ENCODE results near the gene KLHL18.
A peak's percentile ranks its signal among the peaks of the same experiment; 100 is the strongest.
"Not testable (repeated sequence)": the region's sequence is repeated elsewhere in the genome, so short reads cannot be mapped to it uniquely, and the experiment has no call there.

Gene KLHL18

DNA sequence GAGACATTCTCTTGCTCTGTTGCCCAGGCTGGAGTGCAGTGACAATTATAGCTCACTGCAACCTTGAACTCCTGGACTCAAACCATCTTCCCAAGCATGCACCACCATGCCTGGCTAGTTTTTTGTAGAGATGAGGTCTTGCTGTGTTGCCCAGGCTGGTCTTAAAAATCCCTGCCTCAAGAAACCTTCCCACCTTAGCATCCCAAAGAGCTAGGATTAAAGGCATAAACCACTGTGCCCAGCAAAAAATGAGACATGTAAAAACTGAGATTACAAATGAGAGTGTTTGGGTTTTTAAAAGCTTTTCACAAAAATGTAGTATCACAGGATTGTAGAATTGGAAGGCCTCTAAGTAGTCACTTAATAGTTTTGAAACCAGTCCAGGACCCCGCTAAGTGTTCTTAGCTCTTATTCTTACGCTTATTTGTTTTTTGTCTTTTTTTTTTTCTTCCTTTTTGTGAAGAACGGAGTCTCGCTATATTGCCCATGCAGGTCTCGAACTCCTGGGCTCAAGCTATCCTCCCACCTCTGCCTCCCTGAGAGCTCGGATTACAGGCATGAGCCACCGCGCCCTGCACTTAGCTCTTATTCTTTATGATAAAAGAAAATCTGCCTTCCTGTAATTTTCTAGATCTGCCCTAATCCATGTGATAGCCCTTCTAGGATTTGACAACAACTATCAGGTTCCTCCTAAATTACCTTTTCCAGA is 31.5 kb downstream of the KLHL18 start:
- no peak overlapping the region for H3K4me3 ChIP-seq (ENCODE audit: extremely low read depth, insufficient read depth, low read length, poor library complexity, severe bottlenecking)
- WGBS, 2 experiments (ENCODE audit: insufficient coverage in 2 of 2), result 100% methylated on average over 6 of the region's 8 CpGs; no CpG with 5 or more reads in 1 of the 2 experiments
- peaks cover 7% of the 10 kb centered on the region for H3K36me3 ChIP-seq (ENCODE audit: control insufficient read depth, insufficient read depth, low read length)
- no peaks in the 10 kb centered on the region for H3K9me3 ChIP-seq (ENCODE audit: control insufficient read depth, low read length)
- H3K4me1 ChIP-seq (ENCODE audit: control insufficient read depth, insufficient read depth, low read length, poor library complexity, severe bottlenecking), result peaks cover 5% of the 10 kb centered on the region
- no peak overlapping the region for H3K27ac ChIP-seq (ENCODE audit: low read depth, low read length, severe bottlenecking)

DNA sequence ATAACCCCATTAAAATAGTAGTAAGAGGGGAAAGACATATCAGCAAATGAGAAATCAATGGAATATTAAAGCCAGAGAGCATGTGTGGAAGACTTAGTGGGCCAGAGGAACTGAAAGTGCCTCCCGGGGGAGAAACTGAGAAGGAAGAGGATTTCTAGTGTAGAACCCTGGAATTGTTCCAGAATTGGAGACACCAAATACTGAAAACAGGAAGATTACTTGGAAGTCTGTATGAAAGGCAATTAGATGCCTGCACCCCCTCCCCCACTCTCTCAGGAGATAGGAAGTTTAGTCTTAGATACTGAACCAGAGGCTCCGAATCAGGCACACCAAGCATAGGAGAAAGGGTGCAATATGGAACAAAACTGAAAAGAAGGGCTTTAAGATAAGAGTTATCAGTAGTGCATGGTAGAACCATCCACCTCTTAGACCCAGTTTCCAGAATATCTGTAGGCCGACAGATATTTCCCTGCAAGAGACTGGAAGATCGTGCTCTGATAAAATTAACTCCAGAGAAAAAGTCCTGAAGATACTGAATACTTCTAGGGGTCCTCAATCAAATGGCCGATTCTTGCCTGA is 32.4 kb downstream of the KLHL18 start:
- Histone ChIP-seq H3K4me1 (ENCODE audit: control insufficient read depth, insufficient read depth, low read length, poor library complexity, severe bottlenecking) (peaks cover 5% of the 10 kb centered on the region), H3K27ac (ENCODE audit: low read depth, low read length, severe bottlenecking) (peak overlapping the region; percentile 52), H3K9me3 (ENCODE audit: control insufficient read depth, low read length) (no peaks in the 10 kb centered on the region), H3K4me3 (ENCODE audit: extremely low read depth, insufficient read depth, low read length, poor library complexity, severe bottlenecking) (no peak overlapping the region), H3K36me3 (ENCODE audit: control insufficient read depth, insufficient read depth, low read length) (peaks cover 15% of the 10 kb centered on the region)
- WGBS, 2 experiments (ENCODE audit: insufficient coverage in 2 of 2), result 85 to 91% methylated on average over 3 to 4 of the region's 5 CpGs

DNA sequence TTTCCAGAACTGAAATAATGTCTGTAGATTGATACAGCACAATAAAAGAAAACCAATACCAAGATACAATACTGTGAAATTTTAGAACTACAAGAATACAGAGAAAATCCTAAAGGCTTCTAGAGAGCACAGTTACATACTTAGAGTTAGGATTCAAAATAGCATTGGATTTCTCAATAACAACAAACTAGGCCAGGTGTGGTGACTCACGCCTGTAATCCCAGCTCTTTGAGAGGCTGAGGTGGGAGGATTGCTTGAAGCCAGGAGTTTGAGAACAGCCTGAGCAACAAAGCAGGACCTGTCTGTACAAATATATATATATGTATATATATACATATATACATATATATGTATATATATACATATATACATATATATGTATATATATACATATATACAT is 33.4 kb downstream of the KLHL18 start:
- not testable (repeated sequence) for H3K4me1 ChIP-seq (ENCODE audit: control insufficient read depth, insufficient read depth, low read length, poor library complexity, severe bottlenecking); H3K9me3 ChIP-seq (ENCODE audit: control insufficient read depth, low read length); H3K4me3 ChIP-seq (ENCODE audit: extremely low read depth, insufficient read depth, low read length, poor library complexity, severe bottlenecking); H3K27ac ChIP-seq (ENCODE audit: low read depth, low read length, severe bottlenecking)
- WGBS, 2 experiments (ENCODE audit: insufficient coverage in 2 of 2), result 80 to 100% methylated on average over 1 of the region's 1 CpG
- H3K36me3 ChIP-seq (ENCODE audit: control insufficient read depth, insufficient read depth, low read length), result peaks cover 22% of the 10 kb centered on the region

DNA sequence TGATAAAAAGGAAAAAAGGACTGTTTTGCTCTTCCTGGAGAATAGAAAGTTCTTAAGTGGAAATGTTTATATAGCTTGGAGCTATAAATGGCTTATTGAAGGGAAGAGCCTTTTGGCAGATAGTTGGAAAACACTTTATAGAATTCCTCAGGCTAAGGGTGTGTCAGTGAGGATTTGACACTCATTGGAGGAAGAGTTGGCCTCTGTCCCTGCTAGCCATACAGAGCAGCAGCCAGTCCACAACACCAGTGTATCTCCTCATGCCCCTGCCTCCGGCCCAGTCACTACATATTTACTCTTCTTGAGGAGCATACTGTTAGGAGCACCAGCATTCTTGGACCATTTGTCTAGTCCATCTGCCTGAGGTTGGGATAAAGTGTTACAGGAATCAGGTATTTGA is 36.2 kb downstream of the KLHL18 start:
- H3K4me1 ChIP-seq (ENCODE audit: control insufficient read depth, insufficient read depth, low read length, poor library complexity, severe bottlenecking), result peaks cover 14% of the 10 kb centered on the region
- no peak overlapping the region for H3K4me3 ChIP-seq (ENCODE audit: extremely low read depth, insufficient read depth, low read length, poor library complexity, severe bottlenecking)
- no peak overlapping the region for H3K27ac ChIP-seq (ENCODE audit: low read depth, low read length, severe bottlenecking)
- H3K9me3 ChIP-seq (ENCODE audit: control insufficient read depth, low read length), result no peaks in the 10 kb centered on the region
- 100% methylated on average over 1 of the region's 1 CpG; no CpG with 5 or more reads in 1 of the 2 experiments for WGBS, 2 experiments (ENCODE audit: insufficient coverage in 2 of 2)
- peaks cover 48% of the 10 kb centered on the region for H3K36me3 ChIP-seq (ENCODE audit: control insufficient read depth, insufficient read depth, low read length)

DNA sequence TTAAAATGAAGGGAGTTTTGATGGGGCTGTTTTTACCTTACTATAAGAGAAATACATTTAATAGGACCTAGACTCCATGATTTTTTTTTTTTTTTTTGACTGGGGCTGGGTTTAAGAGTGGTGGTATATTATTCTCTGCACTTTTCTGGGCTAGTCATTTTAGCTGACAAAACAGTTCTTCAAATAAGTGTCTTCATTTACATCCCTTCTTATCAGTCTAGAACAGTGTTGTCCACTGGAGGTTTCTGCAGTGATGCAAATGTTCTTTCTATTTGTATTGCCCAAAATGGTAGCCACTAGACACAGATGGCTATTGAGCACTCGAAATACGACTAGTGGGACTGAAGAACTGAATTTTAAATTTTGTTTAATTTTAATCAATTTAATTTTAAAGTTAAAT is 37.2 kb downstream of the KLHL18 start:
- Histone ChIP-seq H3K4me1 (ENCODE audit: control insufficient read depth, insufficient read depth, low read length, poor library complexity, severe bottlenecking) (peaks cover 11% of the 10 kb centered on the region), H3K36me3 (ENCODE audit: control insufficient read depth, insufficient read depth, low read length) (peaks cover 54% of the 10 kb centered on the region), H3K27ac (ENCODE audit: low read depth, low read length, severe bottlenecking) (no peak overlapping the region), H3K9me3 (ENCODE audit: control insufficient read depth, low read length) (no peaks in the 10 kb centered on the region), H3K4me3 (ENCODE audit: extremely low read depth, insufficient read depth, low read length, poor library complexity, severe bottlenecking) (no peak overlapping the region)
- no CpG with 5 or more reads among the region's 2 CpGs for WGBS, 2 experiments (ENCODE audit: insufficient coverage in 2 of 2)

DNA sequence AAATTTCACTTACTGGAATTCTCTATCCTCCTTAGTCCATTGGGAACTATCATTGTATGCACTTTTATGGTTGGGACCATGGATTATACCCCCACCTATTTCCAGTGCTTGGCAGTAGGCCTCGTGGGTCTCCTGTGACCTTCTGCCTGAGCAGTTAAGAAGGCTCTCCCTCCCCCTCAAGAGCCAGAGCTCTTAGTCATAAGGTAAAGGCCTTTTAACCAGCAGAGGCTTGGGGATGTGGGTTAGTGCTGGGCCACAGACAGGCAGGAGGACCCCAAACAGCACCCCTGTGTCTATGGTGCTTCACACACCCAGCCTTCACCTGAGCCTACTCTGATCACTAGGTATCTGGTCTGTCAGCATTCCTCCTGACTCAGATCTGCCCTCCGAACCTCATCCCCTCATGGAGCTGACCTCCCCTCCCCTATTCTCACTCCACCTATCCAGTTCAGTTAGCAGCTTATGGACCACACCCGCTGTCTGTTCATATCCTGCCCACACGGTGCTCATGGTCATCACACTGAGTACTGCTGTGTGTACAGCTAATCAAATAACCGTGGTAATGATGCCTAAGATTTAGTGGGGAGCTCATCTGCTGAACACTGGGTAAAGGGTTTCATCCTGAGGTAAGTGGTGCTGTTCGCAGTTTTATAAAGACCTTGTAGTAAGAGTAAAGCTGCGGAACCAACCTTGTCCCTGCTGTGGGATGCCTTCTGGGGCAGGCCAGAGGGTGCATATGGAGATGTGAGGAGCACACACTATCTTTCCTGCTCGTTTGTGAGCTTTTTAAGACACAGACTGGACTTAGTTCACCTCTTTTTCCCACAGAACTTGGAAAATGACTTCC is 40.9 kb downstream of the KLHL18 start:
- H3K4me1 ChIP-seq (ENCODE audit: control insufficient read depth, insufficient read depth, low read length, poor library complexity, severe bottlenecking), result peaks cover 10% of the 10 kb centered on the region
- no peak overlapping the region for H3K27ac ChIP-seq (ENCODE audit: low read depth, low read length, severe bottlenecking)
- H3K9me3 ChIP-seq (ENCODE audit: control insufficient read depth, low read length), result no peaks in the 10 kb centered on the region
- WGBS, 2 experiments (ENCODE audit: insufficient coverage in 2 of 2), result 96% methylated on average over 4 to 6 of the region's 8 CpGs
- no peak overlapping the region for H3K4me3 ChIP-seq (ENCODE audit: extremely low read depth, insufficient read depth, low read length, poor library complexity, severe bottlenecking)
- peaks cover 77% of the 10 kb centered on the region for H3K36me3 ChIP-seq (ENCODE audit: control insufficient read depth, insufficient read depth, low read length)

DNA sequence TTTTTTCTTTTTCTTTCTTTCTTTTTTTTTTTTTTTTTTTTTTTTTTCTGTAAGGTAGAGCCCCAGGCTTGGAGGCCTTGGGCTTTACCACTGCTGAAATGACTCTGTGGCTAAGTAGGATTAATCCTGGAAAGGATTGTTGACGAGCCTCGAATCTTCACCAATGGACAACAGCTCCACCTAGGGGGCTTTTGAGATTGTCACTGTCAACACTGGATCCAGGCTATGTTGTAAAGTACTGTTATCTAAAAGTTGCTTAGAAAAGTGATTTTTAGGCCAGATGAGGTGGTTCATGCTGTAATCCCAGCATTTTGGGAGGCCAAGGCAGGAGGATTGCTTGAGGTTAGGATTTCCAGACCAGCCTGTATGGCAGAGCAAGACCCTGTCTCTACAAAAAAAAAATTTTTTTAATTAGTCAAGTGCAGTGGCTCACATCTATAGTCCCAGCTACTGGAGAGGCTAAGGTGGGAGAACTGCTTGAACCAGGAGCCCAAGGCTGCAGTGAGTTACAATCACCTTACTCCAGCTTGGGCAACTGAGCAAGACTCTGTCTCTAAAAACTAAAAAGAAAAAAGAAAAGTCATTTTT is 41.6 kb downstream of the KLHL18 start:
- no CpG with 5 or more reads among the region's 2 CpGs for WGBS, 2 experiments (ENCODE audit: insufficient coverage in 2 of 2)
- Histone ChIP-seq H3K4me1 (ENCODE audit: control insufficient read depth, insufficient read depth, low read length, poor library complexity, severe bottlenecking) (peaks cover 10% of the 10 kb centered on the region), H3K36me3 (ENCODE audit: control insufficient read depth, insufficient read depth, low read length) (peaks cover 75% of the 10 kb centered on the region), H3K27ac (ENCODE audit: low read depth, low read length, severe bottlenecking) (no peak overlapping the region), H3K9me3 (ENCODE audit: control insufficient read depth, low read length) (no peaks in the 10 kb centered on the region), H3K4me3 (ENCODE audit: extremely low read depth, insufficient read depth, low read length, poor library complexity, severe bottlenecking) (no peak overlapping the region)

DNA sequence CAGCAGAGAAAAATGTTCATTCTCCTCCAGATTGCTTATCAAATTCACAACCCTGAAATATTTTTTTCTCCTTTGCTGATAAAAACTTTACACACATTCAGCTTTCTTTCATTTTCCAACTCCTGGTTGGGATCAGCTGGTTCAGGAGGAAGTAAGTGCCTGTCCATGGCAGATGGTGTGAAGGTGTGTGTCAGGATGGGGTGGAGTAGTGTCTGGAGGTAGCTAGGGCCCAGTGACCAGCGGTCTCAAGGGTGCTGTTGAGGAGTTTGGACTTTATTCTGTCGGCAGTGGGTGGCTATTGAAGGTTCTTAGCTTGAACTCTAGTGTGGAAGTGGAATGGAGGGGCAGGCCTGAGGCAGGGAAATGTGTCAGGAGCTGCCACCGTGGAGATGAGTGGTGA is 51.2 kb downstream of the KLHL18 start:
- Histone ChIP-seq H3K9me3 (ENCODE audit: control insufficient read depth, low read length) (no peaks in the 10 kb centered on the region), H3K27ac (ENCODE audit: low read depth, low read length, severe bottlenecking) (no peak overlapping the region), H3K4me3 (ENCODE audit: extremely low read depth, insufficient read depth, low read length, poor library complexity, severe bottlenecking) (no peak overlapping the region), H3K4me1 (ENCODE audit: control insufficient read depth, insufficient read depth, low read length, poor library complexity, severe bottlenecking) (no peaks in the 10 kb centered on the region), H3K36me3 (ENCODE audit: control insufficient read depth, insufficient read depth, low read length) (peaks cover 91% of the 10 kb centered on the region)
- 90 to 97% methylated on average over 3 of the region's 3 CpGs for WGBS, 2 experiments (ENCODE audit: insufficient coverage in 2 of 2)

DNA sequence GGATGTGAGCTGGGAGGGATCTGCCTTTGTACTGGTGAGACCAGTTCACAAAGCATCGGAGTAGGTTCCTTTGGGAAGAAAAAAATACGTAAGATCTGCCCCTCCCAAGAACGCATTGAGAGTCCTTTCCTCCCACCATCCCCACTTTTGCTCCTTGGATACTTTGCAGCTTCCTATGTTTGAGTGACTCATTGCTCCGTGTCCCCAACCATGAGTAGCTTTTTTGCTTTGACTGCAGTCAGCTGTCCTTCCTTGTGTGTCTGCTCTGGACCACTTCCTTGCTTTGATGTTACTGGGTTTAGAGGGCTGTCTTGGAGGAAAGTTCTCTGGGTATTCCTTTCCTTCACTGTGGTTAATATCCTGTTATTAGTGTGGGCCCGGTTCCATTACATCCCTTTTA is 54.9 kb downstream of the KLHL18 start:
- H3K4me3 ChIP-seq (ENCODE audit: extremely low read depth, insufficient read depth, low read length, poor library complexity, severe bottlenecking), result no peak overlapping the region
- peaks cover 93% of the 10 kb centered on the region for H3K36me3 ChIP-seq (ENCODE audit: control insufficient read depth, insufficient read depth, low read length)
- H3K9me3 ChIP-seq (ENCODE audit: control insufficient read depth, low read length), result no peaks in the 10 kb centered on the region
- H3K4me1 ChIP-seq (ENCODE audit: control insufficient read depth, insufficient read depth, low read length, poor library complexity, severe bottlenecking), result no peaks in the 10 kb centered on the region
- 98 to 100% methylated on average over 3 to 5 of the region's 5 CpGs for WGBS, 2 experiments (ENCODE audit: insufficient coverage in 2 of 2)
- H3K27ac ChIP-seq (ENCODE audit: low read depth, low read length, severe bottlenecking), result no peak overlapping the region

DNA sequence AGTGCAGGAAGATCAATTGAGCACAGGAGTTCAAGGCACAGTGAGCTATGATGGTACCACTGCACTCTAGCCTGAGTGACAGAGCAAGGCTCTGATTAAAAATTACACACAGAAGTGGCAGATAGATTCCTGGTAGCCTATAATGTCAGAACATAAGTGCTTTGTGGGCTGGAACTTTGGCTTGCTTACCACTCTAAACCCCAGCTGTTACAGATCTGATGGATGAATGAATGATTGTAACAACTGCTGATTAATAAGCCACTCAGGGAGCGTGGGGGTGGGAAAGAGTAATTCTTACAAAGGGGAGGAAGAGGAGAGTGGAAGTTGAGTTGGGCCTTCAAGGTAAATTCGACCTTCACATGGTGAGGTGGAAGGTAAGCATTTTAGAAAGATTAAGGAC is 57.2 kb downstream of the KLHL18 start:
- 94% methylated on average over 2 of the region's 2 CpGs; no CpG with 5 or more reads in 1 of the 2 experiments for WGBS, 2 experiments (ENCODE audit: insufficient coverage in 2 of 2)
- no peaks in the 10 kb centered on the region for H3K4me1 ChIP-seq (ENCODE audit: control insufficient read depth, insufficient read depth, low read length, poor library complexity, severe bottlenecking)
- H3K27ac ChIP-seq (ENCODE audit: low read depth, low read length, severe bottlenecking), result no peak overlapping the region
- H3K4me3 ChIP-seq (ENCODE audit: extremely low read depth, insufficient read depth, low read length, poor library complexity, severe bottlenecking), result no peak overlapping the region
- H3K36me3 ChIP-seq (ENCODE audit: control insufficient read depth, insufficient read depth, low read length), result peaks cover 94% of the 10 kb centered on the region
- no peaks in the 10 kb centered on the region for H3K9me3 ChIP-seq (ENCODE audit: control insufficient read depth, low read length)

Data from mesodermal cell (in vitro differentiated cells).